GM21529 (cell line): ENCODE data around the gene RPL10.

Experiments
- ATAC-seq: cut with Tn5 transposase; IDR thresholded peaks from one replicate; pipeline ENCODE4 v1.9.1; 2021; ENCODE audit not compliant: unreplicated experiment

RPL10 gene

GRCh38 chrX:154443992-154444754 lies 46.0 kb downstream of the RPL10 start, which contains the start of gene FAM50A:
FAM50A (plus strand) TSS chrX:154444141; CDS start chrX:154444236, 95 bp downstream.
- ATAC-seq, result peak; percentile 71

GRCh38 chrX:154444755-154445246 lies 46.6 kb downstream of the RPL10 start:
- no peak for ATAC-seq

GRCh38 chrX:154445776-154446175 lies 47.6 kb downstream of the RPL10 start:
- no peak for ATAC-seq

GRCh38 chrX:154446430-154446829 lies 48.3 kb downstream of the RPL10 start:
- ATAC-seq, result no peak

- ATAC-seq, result no peak
Observed at GRCh38 chrX:154448484-154448883, 50.3 kb downstream of the RPL10 start.

- no peak for ATAC-seq
Observed at GRCh38 chrX:154449618-154450017, 51.4 kb downstream of the RPL10 start.

GRCh38 chrX:154450312-154450711 lies 52.1 kb downstream of the RPL10 start:
- ATAC-seq, result no peak
